Right atrium auricular region (tissue), 2 donors: ENCODE measurements around the gene CEP350. TPM values are rescaled to one million over a fixed set of nuclear protein-coding genes. Genes with fewer than 3 reads are reported as not detected.

ENCODE experiments used
- DNase-seq: peaks from one replicate; pipeline ENCODE4 v3.0.0-alpha.2; 2019; ENCODE audit warnings: low spot score
- H3K27ac ChIP-seq, 2 donors: fragments of 200-600 bp; sonication (generic); 1 replicate in 1 of 2; 2 replicates in 1 of 2; pipeline ENCODE4 v1.5.1; 2016 to 2019
- H3K27me3 ChIP-seq, 2 donors: fragments of 200-600 bp; sonication (generic); one replicate each; pipeline versions ENCODE4 v1.5.1 to v1.6.0; 2017 to 2019
- H3K36me3 ChIP-seq: fragments of 200-600 bp; sonication (generic); one replicate; pipeline ENCODE4 v1.5.1; 2016
- H3K4me1 ChIP-seq, 2 donors: fragments of 200-600 bp; sonication (generic); one replicate each; pipeline versions ENCODE4 v1.5.1 to v1.6.0; 2017 to 2019
- H3K4me3 ChIP-seq, 2 donors: fragments of 200-600 bp; sonication (generic); 1 replicate in 1 of 2; 2 replicates in 1 of 2; pipeline ENCODE4 v1.5.1; 2017 to 2019; ENCODE audit warnings: mild to moderate bottlenecking in 1 of 2, moderate library complexity in 1 of 2
- H3K9me3 ChIP-seq, 2 donors: fragments of 200-600 bp; sonication (generic); one replicate each; pipeline ENCODE4 v1.5.1; 2019
- CTCF ChIP-seq, 2 donors: fragments of 200-600 bp; sonication (generic); IDR thresholded peaks; one replicate each; pipeline ENCODE4 v1.5.1; 2019; ENCODE audit warnings: antibody characterized with exemption in 2 of 2
- total RNA-seq, 2 donors: library from RNA; depleted of rRNA; stranded (reverse); fragments of >200 nt; gene quantifications; one replicate each; pipeline ENCODE4 v1.1.0, GENCODE V29; 2016

The CEP350 gene
- total RNA-seq, 2 donors from 2014 or later, result 55.3 to 56.1 TPM

- H3K9me3 ChIP-seq, result no peaks in the 10 kb centered on the region
- no peaks in the 10 kb centered on the region for H3K4me1 ChIP-seq
- no peak overlapping the region for H3K27ac ChIP-seq
- H3K27me3 ChIP-seq, result no peaks in the 10 kb centered on the region
- TF ChIP-seq CTCF (IDR thresholded peaks at IDR 0.05), result no peak
- no peak overlapping the region for H3K4me3 ChIP-seq
- no peaks in the 10 kb centered on the region for H3K36me3 ChIP-seq
- no peak for DNase-seq
Observed at GRCh38 chr1:179935909-179936496, 18.6 kb upstream of the CEP350 start.

- Histone ChIP-seq H3K4me3 (no peak overlapping the region), H3K27ac (no peak overlapping the region), H3K9me3 (no peaks in the 10 kb centered on the region), H3K27me3 (no peaks in the 10 kb centered on the region), H3K4me1 (no peaks in the 10 kb centered on the region), H3K36me3 (no peaks in the 10 kb centered on the region)
- no peak for TF ChIP-seq CTCF (IDR thresholded peaks at IDR 0.05)
- DNase-seq, result no peak
Observed at GRCh38 chr1:179937668-179938254, 16.8 kb upstream of the CEP350 start.

- H3K9me3 ChIP-seq, result no peaks in the 10 kb centered on the region
- H3K4me3 ChIP-seq, result no peak overlapping the region
- H3K36me3 ChIP-seq, result no peaks in the 10 kb centered on the region
- no peaks in the 10 kb centered on the region for H3K4me1 ChIP-seq
- H3K27ac ChIP-seq, result no peak overlapping the region
- DNase-seq, result no peak
- TF ChIP-seq CTCF (IDR thresholded peaks at IDR 0.05), result no peak
- no peaks in the 10 kb centered on the region for H3K27me3 ChIP-seq
Observed at GRCh38 chr1:179938752-179939151, 15.9 kb upstream of the CEP350 start.

- TF ChIP-seq CTCF (IDR thresholded peaks at IDR 0.05), result no peak
- Histone ChIP-seq H3K4me1 (no peaks in the 10 kb centered on the region), H3K36me3 (no peaks in the 10 kb centered on the region), H3K9me3 (no peaks in the 10 kb centered on the region), H3K27me3 (no peaks in the 10 kb centered on the region), H3K4me3 (no peak overlapping the region), H3K27ac (no peak overlapping the region)
- no peak for DNase-seq
Observed at GRCh38 chr1:179939941-179940340, 14.7 kb upstream of the CEP350 start.

- Histone ChIP-seq H3K27ac (no peak overlapping the region), H3K4me3 (no peak overlapping the region), H3K4me1 (no peaks in the 10 kb centered on the region), H3K9me3 (no peaks in the 10 kb centered on the region), H3K36me3 (no peaks in the 10 kb centered on the region), H3K27me3 (no peaks in the 10 kb centered on the region)
- no peak for DNase-seq
- TF ChIP-seq CTCF (IDR thresholded peaks at IDR 0.05), result no peak
Observed at GRCh38 chr1:179941454-179941853, 13.2 kb upstream of the CEP350 start.

- Histone ChIP-seq H3K9me3 (no peaks in the 10 kb centered on the region), H3K27me3 (no peaks in the 10 kb centered on the region), H3K27ac (no peak overlapping the region), H3K4me1 (peaks cover 0 to 9% of the 10 kb centered on the region in 2 donors), H3K36me3 (no peaks in the 10 kb centered on the region), H3K4me3 (no peak overlapping the region)
- no peak for TF ChIP-seq CTCF (IDR thresholded peaks at IDR 0.05)
- DNase-seq, result no peak
Observed at GRCh38 chr1:179950651-179951050, 4.0 kb upstream of the CEP350 start.
